Sigmoid colon (tissue), 4 donors: ENCODE results near the gene FAM120AOS.

Experiments used
- EP300 ChIP-seq, 4 donors: sonication (generic); formaldehyde crosslinking; IDR thresholded peaks; one replicate each; pipeline ENCODE4 v1.6.1; 2017; ENCODE audit warnings: antibody characterized with exemption in 4 of 4
- POLR2AphosphoS5 ChIP-seq, 4 donors: sonication (generic); formaldehyde crosslinking; IDR thresholded peaks; one replicate each; pipeline ENCODE4 v1.6.1; 2017; ENCODE audit warnings: antibody characterized with exemption in 4 of 4
- TF ChIP-seq, protein P1 (sequence below), 4 experiments: fragments of 450-650 bp in 3 of 4; fragments of 200-600 bp in 1 of 4; IDR thresholded peaks; one replicate each; pipeline ENCODE4 v1.5.1; 2016 to 2019; ENCODE audit warnings: antibody characterized with exemption in 4 of 4, mild to moderate bottlenecking in 3 of 4, moderate library complexity in 2 of 4

DNA sequence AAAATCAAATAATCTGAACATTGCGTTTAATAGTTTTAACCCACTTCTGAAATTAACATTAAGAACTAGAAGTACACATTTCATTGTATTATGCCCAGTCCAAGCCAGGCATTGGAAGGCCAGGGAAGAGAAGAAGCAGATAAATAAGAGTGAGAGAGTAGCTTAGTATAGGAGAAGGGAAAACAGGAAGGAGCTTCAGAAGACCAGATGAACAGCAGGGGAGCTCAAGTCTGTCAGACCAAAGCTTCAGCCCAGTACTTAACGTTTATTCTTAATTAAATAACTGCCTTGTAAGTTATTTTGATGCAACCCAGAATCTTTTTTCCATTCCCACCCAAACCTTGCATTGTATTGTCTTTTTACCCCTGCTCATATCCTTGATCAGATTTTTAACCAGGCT is 11.5 kb upstream of the FAM120AOS start:
- TF ChIP-seq EP300 (IDR thresholded peaks at IDR 0.05), result no peak
- TF ChIP-seq, protein P1, sequence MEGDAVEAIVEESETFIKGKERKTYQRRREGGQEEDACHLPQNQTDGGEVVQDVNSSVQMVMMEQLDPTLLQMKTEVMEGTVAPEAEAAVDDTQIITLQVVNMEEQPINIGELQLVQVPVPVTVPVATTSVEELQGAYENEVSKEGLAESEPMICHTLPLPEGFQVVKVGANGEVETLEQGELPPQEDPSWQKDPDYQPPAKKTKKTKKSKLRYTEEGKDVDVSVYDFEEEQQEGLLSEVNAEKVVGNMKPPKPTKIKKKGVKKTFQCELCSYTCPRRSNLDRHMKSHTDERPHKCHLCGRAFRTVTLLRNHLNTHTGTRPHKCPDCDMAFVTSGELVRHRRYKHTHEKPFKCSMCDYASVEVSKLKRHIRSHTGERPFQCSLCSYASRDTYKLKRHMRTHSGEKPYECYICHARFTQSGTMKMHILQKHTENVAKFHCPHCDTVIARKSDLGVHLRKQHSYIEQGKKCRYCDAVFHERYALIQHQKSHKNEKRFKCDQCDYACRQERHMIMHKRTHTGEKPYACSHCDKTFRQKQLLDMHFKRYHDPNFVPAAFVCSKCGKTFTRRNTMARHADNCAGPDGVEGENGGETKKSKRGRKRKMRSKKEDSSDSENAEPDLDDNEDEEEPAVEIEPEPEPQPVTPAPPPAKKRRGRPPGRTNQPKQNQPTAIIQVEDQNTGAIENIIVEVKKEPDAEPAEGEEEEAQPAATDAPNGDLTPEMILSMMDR (IDR thresholded peaks at IDR 0.05), result no peak
- TF ChIP-seq POLR2AphosphoS5 (IDR thresholded peaks at IDR 0.05), result no peak
